GM12878 (cell line): Measurements from ENCODE around the gene SLC31A1. TPM values are rescaled to one million over a fixed set of nuclear protein-coding genes. Genes with fewer than 3 reads are reported as not detected.

Experiments used
- ATAC-seq: fragments of 200-7000 bp; cut with Tn5 transposase; 3 replicates; pipeline ENCODE4 v1.9.1; 2020; ENCODE audit warnings: mild to moderate bottlenecking, moderate library complexity
- Bru-seq: library from RNA; stranded (reverse); fragments of 400-500 nt; gene quantifications from one replicate; lab custom pipeline; 2021; lab: Mats Ljungman, UMichigan
- BruChase-seq, 2 experiments: library from RNA; stranded (reverse); fragments of 400-500 nt; gene quantifications; one replicate each; lab custom pipeline; 2021; lab: Mats Ljungman, UMichigan
- BruUV-seq: library from RNA; stranded (reverse); fragments of 400-500 nt; replicated peaks from 2 replicates; lab custom pipeline; 2021; lab: Mats Ljungman, UMichigan
- CTCF ChIA-PET: fragments of 300-600 bp; sonication (Branson Sonifier 250); formaldehyde crosslinking; extraction: SDS; loops from one replicate; lab custom pipeline; 2021; ENCODE audit warnings: inconsistent platforms; lab: Yijun Ruan, JAX
- POLR2A ChIA-PET: fragments of 350-600 bp; formaldehyde crosslinking; extraction: SDS; loops from one replicate; lab custom pipeline; 2021; ENCODE audit warnings: inconsistent platforms; lab: Charles Lee
- RAD21 ChIA-PET: fragments of 300-600 bp; sonication (Branson Sonifier 250); formaldehyde crosslinking; loops from one replicate; lab custom pipeline; 2023; ENCODE audit warnings: antibody characterized with exemption; ENCODE audit not compliant: unreplicated experiment; lab: Charles Lee
- SMC1A ChIA-PET: fragments of 300-600 bp; sonication (Branson Sonifier 250); formaldehyde crosslinking; loops from one replicate; lab custom pipeline; 2023; ENCODE audit not compliant: unreplicated experiment, uncharacterized antibody; lab: Charles Lee
- DNase-seq: peaks from one replicate; pipeline ENCODE4 v3.0.0-alpha.2; 2011; ENCODE audit warnings: low read depth, low spot score
- FAIRE-seq: peaks from 3 replicates; lab custom pipeline; 2011; peaks lifted over from hg19 to GRCh38; lab: Jason Lieb, UNC
- H2AFZ ChIP-seq: 2 replicates; pipeline ENCODE4 v1.6.0; 2011; ENCODE audit warnings: low read depth, low read length, control low read depth; ENCODE audit not compliant: control insufficient read depth
- H3K27ac ChIP-seq: 2 replicates; pipeline ENCODE4 v1.5.1; 2011; ENCODE audit warnings: control low read depth; ENCODE audit not compliant: control insufficient read depth, insufficient read depth
- H3K27me3 ChIP-seq, 2 experiments: replicated peaks in 1 of 2; 2 replicates each; pipeline versions ENCODE4 v1.6.0 to v1.6.1; 2011; ENCODE audit warnings: low read length in 1 of 2; ENCODE audit not compliant: control insufficient read depth in 2 of 2, insufficient read depth in 2 of 2
- H3K36me3 ChIP-seq, 2 experiments: 2 replicates each; pipeline ENCODE4 v1.5.1; 2011; ENCODE audit warnings: low read length in 1 of 2; ENCODE audit not compliant: control insufficient read depth in 2 of 2, insufficient read depth in 2 of 2
- H3K4me1 ChIP-seq: 2 replicates; pipeline ENCODE4 v1.6.1; 2011; ENCODE audit warnings: mild to moderate bottlenecking, low read length, moderate library complexity, mixed read lengths; ENCODE audit not compliant: control insufficient read depth, insufficient read depth
- H3K4me2 ChIP-seq: 2 replicates; pipeline ENCODE4 v1.6.0; 2011; ENCODE audit warnings: control low read depth; ENCODE audit not compliant: control insufficient read depth, insufficient read depth
- H3K4me3 ChIP-seq: fragments of 200-600 bp; sonication (generic); 2 replicates; pipeline ENCODE4 v1.5.1; 2016
- H3K79me2 ChIP-seq: 2 replicates; pipeline ENCODE4 v1.6.0; 2011; ENCODE audit warnings: low read length; ENCODE audit not compliant: control insufficient read depth, insufficient read depth
- H3K9ac ChIP-seq: 2 replicates; pipeline ENCODE4 v1.8.0; 2011; ENCODE audit warnings: low read length, control low read depth, mixed read lengths; ENCODE audit not compliant: control insufficient read depth, insufficient read depth
- H3K9me3 ChIP-seq: replicated peaks from 3 replicates; pipeline ENCODE4 v1.5.1; 2011; ENCODE audit warnings: mild to moderate bottlenecking, low read length; ENCODE audit not compliant: control insufficient read depth, insufficient read depth
- H4K20me1 ChIP-seq: 2 replicates; pipeline ENCODE4 v1.6.0; 2011; ENCODE audit not compliant: control insufficient read depth, insufficient read depth
- ASH2L ChIP-seq: fragments of 300-600, 200-600 bp; sonication (generic); IDR thresholded peaks from 2 replicates; pipeline ENCODE4 v1.6.1; 2017; ENCODE audit warnings: low read depth, mild to moderate bottlenecking, borderline replicate concordance
- BRCA1 ChIP-seq: IDR thresholded peaks from 2 replicates; pipeline ENCODE4 v1.6.1; 2011; ENCODE audit warnings: low read depth, low read length, improper control_type of control experiment
- CBX5 ChIP-seq: sonication (generic); IDR thresholded peaks from 2 replicates; pipeline ENCODE4 v1.6.1; 2016; ENCODE audit warnings: low read depth, moderate library complexity, mild to moderate bottlenecking, inconsistent platforms
- CEBPB ChIP-seq, 2 experiments: fragments of 150-350 bp in 1 of 2; IDR thresholded peaks; 2 replicates each; pipeline ENCODE4 v1.6.1; 2012 to 2014; ENCODE audit warnings: low read depth in 2 of 2, low read length in 2 of 2, borderline replicate concordance in 1 of 2, inconsistent platforms in 1 of 2
- CREB1 ChIP-seq: IDR thresholded peaks from 2 replicates; pipeline ENCODE4 v1.6.1; 2012; ENCODE audit warnings: low read depth, mild to moderate bottlenecking, inconsistent platforms
- ESRRA ChIP-seq: IDR thresholded peaks from 2 replicates; pipeline ENCODE4 v1.6.1; 2012; ENCODE audit warnings: mild to moderate bottlenecking, low read length, improper control_type of control experiment
- HDAC2 ChIP-seq: fragments of 200-600 bp; sonication (generic); IDR thresholded peaks from 2 replicates; pipeline ENCODE4 v1.6.1; 2017
- JUNB ChIP-seq: IDR thresholded peaks from 2 replicates; pipeline ENCODE4 v1.6.1; 2016; ENCODE audit warnings: antibody characterized with exemption, mild to moderate bottlenecking
- KAT2A ChIP-seq: conservative IDR thresholded peaks from 2 replicates; pipeline ENCODE4 v1.6.1; 2011; ENCODE audit warnings: low read depth, low read length; ENCODE audit not compliant: control insufficient read depth
- NBN ChIP-seq: fragments of 450-650 bp; IDR thresholded peaks from 2 replicates; pipeline ENCODE4 v1.6.1; 2016
- NR2C1 ChIP-seq: fragments of 450-650 bp; IDR thresholded peaks from 2 replicates; pipeline ENCODE4 v1.6.1; 2017; ENCODE audit warnings: antibody characterized with exemption, mild to moderate bottlenecking, moderate library complexity
- PAX8 ChIP-seq: fragments of 450-650 bp; IDR thresholded peaks from 2 replicates; pipeline ENCODE4 v1.6.1; 2017; ENCODE audit warnings: mild to moderate bottlenecking, moderate library complexity
- RCOR1 ChIP-seq: conservative IDR thresholded peaks from 2 replicates; pipeline ENCODE4 v1.6.1; 2012; ENCODE audit warnings: low read depth, low read length, improper control_type of control experiment
- SMAD1 ChIP-seq: fragments of 450-650 bp; IDR thresholded peaks from 2 replicates; pipeline ENCODE4 v1.6.1; 2018; ENCODE audit warnings: mild to moderate bottlenecking, low read depth; ENCODE audit not compliant: partially characterized antibody
- SREBF1 ChIP-seq: IDR thresholded peaks from 2 replicates; pipeline ENCODE4 v1.6.1; 2012; ENCODE audit warnings: mild to moderate bottlenecking, low read length
- SREBF2 ChIP-seq: IDR thresholded peaks from 2 replicates; pipeline ENCODE4 v1.6.1; 2012; ENCODE audit warnings: mild to moderate bottlenecking, low read length
- STAT3 ChIP-seq: IDR thresholded peaks from 2 replicates; pipeline ENCODE4 v1.6.1; 2011; ENCODE audit warnings: low read depth, low read length, improper control_type of control experiment
- ZNF207 ChIP-seq: fragments of 450-650 bp; IDR thresholded peaks from 2 replicates; pipeline ENCODE4 v1.6.1; 2014; ENCODE audit warnings: antibody characterized with exemption, mild to moderate bottlenecking, borderline replicate concordance
- WGBS: methylation state at CpG from one replicate; pipeline ENCODE4 v1.1.6; 2016; ENCODE audit warnings: low lambda C conversion rate; ENCODE audit not compliant: insufficient replicate concordance, insufficient coverage; ENCODE audit errors: missing lambda C conversion rate; 5-methylcytosine and 5-hydroxymethylcytosine counted together
- in situ Hi-C: fragments of 300-500 bp; cut with MboI; formaldehyde crosslinking; loops from 9 replicates; pipeline ENCODE4 v1.14.3; 2018; ENCODE audit warnings: mixed read lengths
- intact Hi-C: fragments of 100-400 bp; cut with micrococcal nuclease; formaldehyde crosslinking; loops from one replicate; pipeline ENCODE4 v1.14.2; 2022; ENCODE audit not compliant: unreplicated experiment
- long read RNA-seq, 2 experiments: library from polyadenylated mRNA; unstranded; transcript quantifications; one replicate each; pipeline ENCODE4 v2.0.0, GENCODE V29; 2019 to 2020
- polyA minus RNA-seq, 3 experiments: library from RNA; depleted of rRNA, polyadenylated mRNA; stranded (reverse); fragments of >200 nt; gene quantifications; 2 replicates each; pipeline ENCODE4 v1.2.3, GENCODE V29; 2011
- polyA plus RNA-seq, 11 experiments: library from polyadenylated mRNA; depleted of rRNA in 4 of 11; unstranded in 6 of 11; stranded (reverse) in 5 of 11; fragments of >200 nt; fragmentation: Nextera tagmentation in 4 of 11; fragmentation: Illumina TruSeq in 1 of 11; extraction: Ambion mirVana in 4 of 11; extraction: Trizol in 1 of 11; gene quantifications; 1 replicate in 1 of 11; 2 replicates in 10 of 11; pipeline versions ENCODE4 v1.2.1 to v1.2.3, GENCODE V29; 2011 to 2016; ENCODE audit warnings: inconsistent platforms in 2 of 11, missing spikeins in 2 of 11, low read depth in 1 of 11
- total RNA-seq, 4 experiments: library from RNA; depleted of rRNA in 3 of 4; stranded (reverse); fragments of >200 nt in 3 of 4; fragmentation: Illumina TruSeq in 1 of 4; extraction: Trizol in 1 of 4; gene quantifications; 2 replicates each; pipeline versions ENCODE4 v1.2.1 to v1.2.3, GENCODE V29; 2013 to 2021
- TF ChIP-seq, protein P1 (sequence below): fragments of 450-650 bp; IDR thresholded peaks from 2 replicates; pipeline ENCODE4 v1.6.1; 2016; ENCODE audit warnings: mild to moderate bottlenecking

SLC31A1 gene
- total RNA-seq (2013; cell fraction: nucleolus; rRNA removed) = 17.7 and 23.7 TPM in 2 replicates
- total RNA-seq (2014; rRNA removed) = 8.9 and 9.4 TPM in 2 replicates
- total RNA-seq (2014; rRNA removed; fragmentation: Illumina TruSeq; extraction: Trizol) = 12.4 and 12.6 TPM in 2 replicates
- total RNA-seq (2021) = 11.5 and 12.0 TPM in 2 replicates
- polyA plus RNA-seq (2011; ENCODE audit: low read depth) = 18.7 TPM
- polyA plus RNA-seq (2011; rRNA removed) = 16.2 and 17.6 TPM in 2 replicates
- 12.7 and 16.3 TPM in 2 replicates for polyA plus RNA-seq (2011; cell fraction: cytosol; rRNA removed)
- 2.9 and 3.1 TPM in 2 replicates for polyA plus RNA-seq (2011; cell fraction: nucleus; rRNA removed)
- polyA plus RNA-seq (2012) = 14.4 and 16.1 TPM in 2 replicates
- polyA plus RNA-seq (2014; fragmentation: Illumina TruSeq; extraction: Trizol) = 16.0 and 18.4 TPM in 2 replicates
- polyA plus RNA-seq (2014; fragmentation: Nextera tagmentation; extraction: Ambion mirVana) = 10 to 100 TPM in 1 of 2 experiments, 1 to 10 TPM in 1; 7.3 to 10.0 TPM
- polyA plus RNA-seq (2014; rRNA removed) = 10.0 and 10.7 TPM in 2 replicates
- polyA plus RNA-seq (2016; fragmentation: Nextera tagmentation; extraction: Ambion mirVana) = 10 to 100 TPM in 1 of 2 experiments, 1 to 10 TPM in 1; 9.4 to 11.0 TPM
- polyA minus RNA-seq (2011; rRNA and poly(A)+ RNA removed) = 14.3 and 17.7 TPM in 2 replicates
- 6.7 and 7.0 TPM in 2 replicates for polyA minus RNA-seq (2011; cell fraction: cytosol; rRNA and poly(A)+ RNA removed)
- 6.3 and 9.3 TPM in 2 replicates for polyA minus RNA-seq (2011; cell fraction: nucleus; rRNA and poly(A)+ RNA removed)
- Bru-seq, nascent RNA = percentile 69 among the genes with signal in this experiment
- percentile 66 among the genes with signal in this experiment for BruChase-seq, experiment 1, labeled RNA remaining after a 6-hour chase
- percentile 70 among the genes with signal in this experiment for BruChase-seq, experiment 2, labeled RNA remaining after a 2-hour chase
- long read RNA-seq, experiment 1, full-length matches to known transcripts = 13 of 15 reads
- long read RNA-seq, experiment 1, partial matches to known transcripts = 1 of 15 reads
- long read RNA-seq, experiment 1, other reads (novel, unspliced or antisense) = 1 of 15 reads
- long read RNA-seq, experiment 2, full-length matches to known transcripts = 59 of 75 reads
- long read RNA-seq, experiment 2, partial matches to known transcripts = 4 of 75 reads
- long read RNA-seq, experiment 2, other reads (novel, unspliced or antisense) = 12 of 75 reads

DNA sequence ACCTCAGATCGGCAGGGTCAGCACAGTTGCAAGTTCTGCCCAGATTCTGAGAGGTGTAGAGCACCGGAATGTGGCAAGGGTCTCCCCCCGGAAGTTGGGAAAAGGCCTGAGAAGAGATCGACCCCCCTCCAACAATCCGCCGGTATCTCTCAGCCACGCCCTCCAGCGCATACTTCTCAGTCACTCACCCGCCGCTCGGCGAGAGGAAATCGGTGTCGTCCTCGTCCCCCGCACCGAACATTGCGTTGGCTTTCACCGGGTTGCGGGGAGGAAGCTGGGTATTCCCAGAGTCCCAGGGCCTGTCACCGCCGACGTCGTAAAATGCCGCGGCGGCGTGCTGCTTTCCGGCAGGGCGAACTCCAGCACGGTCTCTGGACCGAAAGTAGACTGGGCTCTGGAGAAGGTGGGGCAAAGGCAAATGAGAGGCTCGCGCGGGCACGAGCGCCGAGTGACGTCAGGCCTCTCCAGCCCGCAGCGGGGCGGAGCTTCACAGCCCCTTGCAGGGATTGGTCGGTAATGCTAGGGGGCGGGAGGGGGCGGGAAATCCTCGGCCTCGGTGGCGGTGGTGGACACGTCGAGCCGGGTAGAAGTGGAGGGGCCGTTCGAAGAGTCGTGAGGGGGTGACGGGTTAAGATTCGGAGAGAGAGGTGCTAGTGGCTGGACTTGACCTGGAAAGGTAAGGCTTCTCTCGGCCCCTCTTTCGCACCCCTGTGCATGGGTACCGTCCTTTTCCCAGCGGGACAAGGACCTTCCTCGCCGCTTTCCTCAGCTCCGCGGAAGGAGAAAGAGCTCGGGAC lies at the start of gene SLC31A1, which contains the start of gene FKBP15:
Gene SLC31A1, plus strand, starts transcription at position 542 of the 797 bp plus-strand sequence. CDS start 34,605 bp downstream, outside the sequence.
Gene FKBP15, minus strand, starts transcription at position 275 of the 797 bp plus-strand sequence. Its CDS starts 34 bp downstream, at position 241.
- peak within 1 kb of the TSS; percentile 98 for H3K4me2 ChIP-seq
- 0 out of 4 replicates have a peak, but pooled peaks cover 0 to 8% of the 10 kb centered on the region in 2 experiments for H3K36me3 ChIP-seq
- FAIRE-seq (peak; percentile 35), DNase-seq (peak; percentile 94), ATAC-seq (peak; percentile 90)
- H3K27me3 ChIP-seq = no peaks in the 10 kb centered on the region
- in situ Hi-C loops (no loop called here), intact Hi-C loops (loop anchor here (5.0 kb wide), 1 partner anchor 161 kb away; no protein-coding TSS in a partner anchor)
- 0% methylated on average over 54 of the region's 65 CpGs for WGBS
- CTCF ChIA-PET = interaction anchor here (0.8 to 4.8 kb wide), 9 partner anchors 10 to 363 kb away, joined by 3 to 52 read pairs (median 5); partner anchors contain the start of genes CDC26, PRPF4 and SLC31A2
- H2AFZ ChIP-seq = peak within 1 kb of the TSS; percentile 95
- no peaks in the 10 kb centered on the region for H4K20me1 ChIP-seq
- no TSS peak for BruUV-seq
- RAD21 ChIA-PET = interaction anchor here (0.7 to 5.1 kb wide), 11 partner anchors 11 to 437 kb away, joined by 3 to 32 read pairs (median 4); partner anchors contain the start of genes C9orf43, CDC26, POLE3 and PRPF4
- peak within 1 kb of the TSS; percentile 95 for H3K27ac ChIP-seq
- SMC1A ChIA-PET = interaction anchor here (0.5 to 5.0 kb wide), 13 partner anchors 11 to 179 kb away, joined by 3 to 68 read pairs (median 5); partner anchors contain the start of genes CDC26, PRPF4 and SLC31A2
- peak within 1 kb of the TSS; percentile 86 for H3K9ac ChIP-seq
- peak within 1 kb of the TSS; percentile 94 for H3K4me3 ChIP-seq
- peaks cover 69% of the 10 kb centered on the region for H3K79me2 ChIP-seq
- POLR2A ChIA-PET = interaction anchor here (1.2 to 4.5 kb wide), 5 partner anchors 10 to 70 kb away, joined by 3 to 32 read pairs (median 10); partner anchors contain the start of genes CDC26, PRPF4 and SLC31A2
- H3K9me3 ChIP-seq = no peaks in the 10 kb centered on the region
- H3K4me1 ChIP-seq = peaks cover 4% of the 10 kb centered on the region; the same call in 1 of the 2 replicates
- TF ChIP-seq, protein P1, sequence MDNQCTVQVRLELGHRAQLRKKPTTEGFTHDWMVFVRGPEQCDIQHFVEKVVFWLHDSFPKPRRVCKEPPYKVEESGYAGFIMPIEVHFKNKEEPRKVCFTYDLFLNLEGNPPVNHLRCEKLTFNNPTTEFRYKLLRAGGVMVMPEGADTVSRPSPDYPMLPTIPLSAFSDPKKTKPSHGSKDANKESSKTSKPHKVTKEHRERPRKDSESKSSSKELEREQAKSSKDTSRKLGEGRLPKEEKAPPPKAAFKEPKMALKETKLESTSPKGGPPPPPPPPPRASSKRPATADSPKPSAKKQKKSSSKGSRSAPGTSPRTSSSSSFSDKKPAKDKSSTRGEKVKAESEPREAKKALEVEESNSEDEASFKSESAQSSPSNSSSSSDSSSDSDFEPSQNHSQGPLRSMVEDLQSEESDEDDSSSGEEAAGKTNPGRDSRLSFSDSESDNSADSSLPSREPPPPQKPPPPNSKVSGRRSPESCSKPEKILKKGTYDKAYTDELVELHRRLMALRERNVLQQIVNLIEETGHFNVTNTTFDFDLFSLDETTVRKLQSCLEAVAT = peak; percentile 50
- no peak for TF ChIP-seq SREBF2
- no peak for TF ChIP-seq JUNB
- TF ChIP-seq SREBF1 = no peak
- TF ChIP-seq CREB1 = peak; percentile 85; the same call in 1 of the 2 replicates
- no peak for TF ChIP-seq CBX5
- no peak for TF ChIP-seq BRCA1
- TF ChIP-seq STAT3 = no peak
- TF ChIP-seq RCOR1 = no peak
- TF ChIP-seq ESRRA = 0 out of 2 replicates have a peak, but pooled peaks have one; percentile 17
- no peak for TF ChIP-seq PAX8
- no peak for TF ChIP-seq NR2C1
- TF ChIP-seq ASH2L = 0 out of 2 replicates have a peak, but pooled peaks have one; percentile 66
- no peak for TF ChIP-seq CEBPB (IDR thresholded peaks at IDR 0.05; ENCODE audit: borderline replicate concordance in 1 of 2, low read depth in 2 of 2, low read length in 2 of 2)
- peak; percentile 75; the same call in 1 of the 2 replicates for TF ChIP-seq NBN
- no peak for TF ChIP-seq SMAD1
- TF ChIP-seq KAT2A = no peak
- 0 out of 2 replicates have a peak, but pooled peaks have one; percentile 61 for TF ChIP-seq ZNF207
- TF ChIP-seq HDAC2 = no peak
